GM18520 (cell line): Measurements from ENCODE around the gene FBXL5.

Source experiments
- ATAC-seq: cut with Tn5 transposase; IDR thresholded peaks from one replicate; pipeline ENCODE4 v1.9.1; 2021; ENCODE audit not compliant: unreplicated experiment

Gene FBXL5

GRCh38 chr4:15655223-15656037, at the start of gene FBXL5:
FBXL5 (minus strand) TSS chr4:15655357; CDS start chr4:15655287, 70 bp downstream.
- ATAC-seq: peak; percentile 62

DNA sequence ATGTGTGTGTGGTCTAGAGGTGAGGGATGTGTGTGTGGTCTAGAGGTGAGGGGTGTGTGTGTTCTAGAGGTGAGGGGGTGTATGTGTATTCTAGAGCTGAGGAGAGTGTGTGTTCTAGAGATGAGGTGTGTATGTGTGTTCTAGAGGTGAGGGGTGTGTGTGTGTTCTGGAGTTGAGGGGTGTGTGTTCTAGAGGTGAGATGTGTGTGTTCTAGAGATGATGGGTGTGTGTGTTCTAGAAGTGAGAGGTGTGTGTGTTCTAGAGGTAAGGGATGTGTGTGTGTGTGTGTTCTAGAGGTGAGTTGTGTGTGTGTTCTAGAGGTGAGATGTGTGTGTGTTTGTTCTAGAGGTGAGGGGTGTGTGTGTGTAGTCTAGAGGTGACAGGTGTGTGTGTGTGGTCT, 49.0 kb upstream of the FBXL5 start:
- ATAC-seq: no peak

GRCh38 chr4:15703439-15703838, 48.3 kb upstream of the FBXL5 start:
- no peak for ATAC-seq

- ATAC-seq: no peak
These were observed 47.8 kb upstream of the FBXL5 start, which contains the start of gene BST1 for GRCh38 chr4:15702941-15703403. BST1 (plus strand) TSS chr4:15703065; CDS start chr4:15703145, 80 bp downstream.

GRCh38 chr4:15696866-15697265, 41.7 kb upstream of the FBXL5 start:
- no peak for ATAC-seq

DNA sequence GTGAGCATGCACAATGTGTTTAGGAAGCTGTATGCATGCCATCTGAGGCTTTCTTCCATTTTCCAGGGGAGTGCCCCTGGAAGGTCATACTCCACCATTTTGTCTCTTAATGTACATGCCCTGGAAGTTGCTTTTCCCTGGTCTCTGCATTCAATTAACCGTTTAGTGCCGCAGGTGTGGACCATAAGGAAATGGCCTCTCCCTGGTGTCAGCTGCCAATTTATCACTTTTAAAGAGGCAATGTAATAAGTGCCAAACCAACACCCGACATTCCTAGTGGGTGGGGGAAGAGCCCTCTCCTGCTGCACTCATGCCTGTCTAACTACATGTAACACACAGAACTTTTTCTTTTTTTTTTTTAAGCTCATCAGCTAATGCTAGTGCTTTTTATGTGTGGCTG, 40.6 kb upstream of the FBXL5 start:
- ATAC-seq: no peak

- no peak for ATAC-seq
These were observed 40.1 kb upstream of the FBXL5 start for GRCh38 chr4:15695240-15695699.

- no peak for ATAC-seq
These were observed 39.3 kb upstream of the FBXL5 start for GRCh38 chr4:15694431-15694830.

GRCh38 chr4:15692602-15693001, 37.4 kb upstream of the FBXL5 start:
- ATAC-seq: no peak

DNA sequence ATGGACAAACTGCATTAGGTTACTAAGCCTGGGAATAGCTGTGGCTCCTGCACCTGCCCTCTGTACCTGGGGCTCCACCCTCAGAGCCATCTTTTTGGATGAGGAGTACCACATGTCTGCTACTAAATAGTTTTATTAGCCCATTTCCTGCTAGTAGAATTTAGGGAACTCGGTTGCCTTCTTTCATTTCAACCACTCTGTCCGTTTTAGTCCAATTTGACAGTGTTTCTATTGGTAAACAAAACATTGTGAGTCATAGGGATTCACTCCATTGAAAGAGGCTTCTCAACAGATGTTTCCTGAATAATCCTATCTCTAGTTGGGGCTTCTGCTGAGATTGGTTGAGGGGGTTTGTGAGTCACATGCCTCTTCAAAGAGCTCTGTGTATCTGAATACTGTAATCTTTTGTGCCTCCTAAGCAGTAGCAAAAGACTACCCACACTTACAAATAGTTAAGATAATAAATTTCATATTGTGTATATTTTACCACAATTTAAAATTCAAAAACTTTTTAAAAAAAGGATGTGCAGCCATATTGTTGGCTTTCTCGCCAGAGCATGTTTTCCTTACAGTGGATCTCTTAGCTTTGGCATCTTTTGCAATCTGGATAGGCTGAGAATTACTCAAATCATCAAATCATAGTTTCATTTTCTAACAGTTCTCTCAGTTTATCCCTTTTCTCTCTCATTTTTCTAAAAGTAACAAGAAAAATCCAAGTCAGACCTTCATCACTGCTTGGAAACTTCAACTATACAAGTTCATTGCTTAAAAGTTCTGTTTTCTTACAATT, 36.4 kb upstream of the FBXL5 start:
- ATAC-seq: no peak

GRCh38 chr4:15690020-15690809, 35.1 kb upstream of the FBXL5 start:
- ATAC-seq: no peak

- no peak for ATAC-seq
These were observed 34.4 kb upstream of the FBXL5 start for GRCh38 chr4:15689540-15689939.

DNA sequence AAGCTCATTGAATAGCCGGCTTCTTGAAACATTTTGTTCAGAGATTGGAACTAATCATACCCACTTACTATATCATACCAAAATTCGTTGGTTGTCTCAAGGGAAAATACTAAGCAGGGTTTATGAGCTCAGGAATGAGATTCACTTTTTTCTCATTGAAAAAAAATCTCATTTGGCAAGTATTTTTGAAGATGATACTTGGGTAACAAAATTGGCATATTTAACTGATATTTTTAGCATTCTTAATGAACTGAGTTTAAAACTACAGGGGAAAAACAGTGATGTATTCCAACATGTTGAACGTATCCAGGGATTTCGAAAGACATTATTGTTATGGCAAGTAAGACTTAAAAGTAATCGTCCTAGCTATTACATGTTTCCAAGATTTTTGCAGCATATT, 32.9 kb upstream of the FBXL5 start:
- no peak for ATAC-seq

- ATAC-seq: no peak
These were observed 29.3 kb upstream of the FBXL5 start for GRCh38 chr4:15684498-15684897.

GRCh38 chr4:15683143-15683495, 28.0 kb upstream of the FBXL5 start:
- ATAC-seq: no peak

GRCh38 chr4:15682242-15683142, 27.3 kb upstream of the FBXL5 start:
- ATAC-seq: no peak

- ATAC-seq: peak; percentile 93
These were observed 26.4 kb upstream of the FBXL5 start, which contains the start of gene FAM200B for GRCh38 chr4:15681372-15682241. FAM200B (plus strand) TSS chr4:15681827; CDS start chr4:15686978, 5,151 bp downstream.

- no peak for ATAC-seq
These were observed 25.9 kb upstream of the FBXL5 start for GRCh38 chr4:15681067-15681371.

- ATAC-seq: no peak
These were observed 22.4 kb upstream of the FBXL5 start for GRCh38 chr4:15677507-15677988.
